Neural crest cell (in vitro differentiated cells): ENCODE data around the gene PCYT2. TPM values are rescaled to one million over a fixed set of nuclear protein-coding genes. Genes with fewer than 3 reads are reported as not detected.
A peak's percentile ranks its signal among the peaks of the same experiment; 100 is the strongest.

ENCODE experiments used
- DNase-seq: peaks from one replicate; pipeline ENCODE4 v3.0.0; 2021; ENCODE audit warnings: low read depth, mixed read lengths, low spot score
- H3K27ac Mint-ChIP-seq: one replicate; pipeline ENCODE4 v1.8.0; 2021; ENCODE audit warnings: mild to moderate bottlenecking, mixed read lengths; ENCODE audit not compliant: unreplicated experiment
- H3K27me3 Mint-ChIP-seq: 2 replicates; pipeline ENCODE4 v1.8.0; 2021; ENCODE audit warnings: low read depth, mild to moderate bottlenecking, mixed read lengths
- H3K36me3 Mint-ChIP-seq: 2 replicates; pipeline ENCODE4 v1.8.0; 2021; ENCODE audit warnings: low read depth, mild to moderate bottlenecking, mixed read lengths
- H3K4me1 Mint-ChIP-seq: 2 replicates; pipeline ENCODE4 v1.8.0; 2021; ENCODE audit warnings: mixed read lengths
- H3K4me3 Mint-ChIP-seq: one replicate; pipeline ENCODE4 v1.8.0; 2021; ENCODE audit warnings: mild to moderate bottlenecking, mixed read lengths
- H3K9me3 Mint-ChIP-seq: 2 replicates; pipeline ENCODE4 v1.8.0; 2021; ENCODE audit warnings: mixed read lengths
- CTCF ChIP-seq: fragments of 200-600 bp; sonication (generic); conservative IDR thresholded peaks from 2 replicates; pipeline ENCODE4 v1.5.0; 2021; ENCODE audit warnings: antibody characterized with exemption, mild to moderate bottlenecking
- total RNA-seq: library from RNA; stranded (reverse); gene quantifications from 2 replicates; pipeline ENCODE4 v1.2.1, GENCODE V29; 2021

Gene PCYT2
- total RNA-seq, 1 donor from 2014 or later, result 92.4 TPM

DNA sequence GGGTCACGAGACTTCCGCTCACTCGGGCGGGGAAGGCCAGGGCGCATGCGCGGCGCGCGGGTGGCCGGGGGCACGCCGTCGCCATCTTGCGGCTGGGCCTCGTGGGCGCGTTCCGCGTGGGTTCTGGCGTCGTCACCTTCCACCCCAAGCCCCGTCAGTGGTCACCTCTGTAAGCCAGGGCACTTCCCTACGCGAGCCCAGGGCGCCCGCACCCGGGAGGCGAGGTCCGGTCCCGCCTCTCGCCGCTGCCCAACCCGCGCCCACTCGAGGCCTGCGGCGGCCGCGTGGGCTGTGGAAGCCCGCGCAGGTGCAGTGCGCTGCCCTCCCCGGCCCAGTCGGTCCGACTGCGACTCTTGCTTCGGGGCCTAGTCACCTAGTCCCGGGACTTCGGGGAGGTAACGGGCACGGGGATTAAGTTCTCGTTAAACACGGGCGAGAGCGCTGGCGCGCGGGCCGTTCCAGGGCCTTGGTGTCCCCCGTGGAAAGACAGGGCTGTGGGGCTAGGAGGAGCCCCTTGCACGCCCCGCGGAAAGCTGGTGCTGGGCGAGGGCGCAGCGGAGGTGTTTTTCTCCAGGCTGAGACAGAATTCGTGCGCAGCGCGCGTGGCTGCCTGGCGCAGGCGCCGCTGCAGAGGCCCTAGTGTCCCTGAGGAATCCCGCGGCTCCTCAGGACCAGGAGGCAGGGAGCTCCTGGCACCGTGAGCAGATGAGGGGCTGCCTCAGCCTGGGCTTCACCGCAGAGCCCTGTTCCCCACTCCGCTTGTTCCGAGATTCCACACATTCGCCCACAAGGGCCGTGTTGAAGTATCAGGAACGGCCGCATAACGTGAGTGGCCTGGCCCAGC, 39.6 kb downstream of the PCYT2 start:
- H3K4me1 Mint-ChIP-seq, result peaks cover 27% of the 10 kb centered on the region
- TF ChIP-seq CTCF, result peak; percentile 39
- H3K36me3 Mint-ChIP-seq, result peaks cover 3% of the 10 kb centered on the region
- H3K4me3 Mint-ChIP-seq, result peak overlapping the region; percentile 91
- peak overlapping the region; percentile 96 for H3K27ac Mint-ChIP-seq
- H3K9me3 Mint-ChIP-seq, result no peaks in the 10 kb centered on the region
- peaks cover 14% of the 10 kb centered on the region for H3K27me3 Mint-ChIP-seq
- peak; percentile 88 for DNase-seq

GRCh38 chr17:81870981-81871386, 40.2 kb downstream of the PCYT2 start, which contains the start of gene ARHGDIA:
Gene ARHGDIA, minus strand, starts transcription at chr17:81871337. Its CDS starts 1,407 bp downstream, at chr17:81869930.
- no peak for TF ChIP-seq CTCF
- no peak for DNase-seq
- Mint-ChIP-seq H3K27ac (peak within 1 kb of the TSS; percentile 96), H3K27me3 (peaks cover 17% of the 10 kb centered on the region), H3K4me1 (peaks cover 27% of the 10 kb centered on the region), H3K9me3 (no peaks in the 10 kb centered on the region), H3K36me3 (peaks cover 3% of the 10 kb centered on the region), H3K4me3 (peak within 1 kb of the TSS; percentile 94)

GRCh38 chr17:81870131-81870980, 40.8 kb downstream of the PCYT2 start:
- DNase-seq, result no peak
- Mint-ChIP-seq H3K4me3 (peak overlapping the region; percentile 94), H3K27ac (peak overlapping the region; percentile 93), H3K27me3 (peaks cover 17% of the 10 kb centered on the region), H3K9me3 (no peaks in the 10 kb centered on the region), H3K36me3 (peaks cover 3% of the 10 kb centered on the region), H3K4me1 (peaks cover 27% of the 10 kb centered on the region)
- TF ChIP-seq CTCF, result no peak

GRCh38 chr17:81869221-81870130, 41.7 kb downstream of the PCYT2 start:
- peaks cover 17% of the 10 kb centered on the region for H3K27me3 Mint-ChIP-seq

More at GRCh38 chr17:81869221-81870130, 41.7 kb downstream of the PCYT2 start:
- TF ChIP-seq CTCF, result peak; percentile 88
- peaks cover 3% of the 10 kb centered on the region for H3K36me3 Mint-ChIP-seq
- no peak overlapping the region for H3K27ac Mint-ChIP-seq
- no peaks in the 10 kb centered on the region for H3K9me3 Mint-ChIP-seq
- H3K4me1 Mint-ChIP-seq, result peaks cover 27% of the 10 kb centered on the region
- peak; percentile 71 for DNase-seq
- H3K4me3 Mint-ChIP-seq, result peak overlapping the region; percentile 94
